Activated CD4-positive, alpha-beta T cell treated with anti-CD3 and anti-CD28 coated beads, Interleukin-2, amount 50 U/mL, for 48 hours (primary cell): ENCODE measurements around the gene NCKAP5.

Experiments used
- DNase-seq, 2 experiments: peaks; one replicate each; pipeline ENCODE4 v3.0.0-alpha.2; 2020

The NCKAP5 gene

GRCh38 chr2:133568172-133568571 is at the start of gene NCKAP5:
Gene NCKAP5, minus strand, starts transcription at chr2:133568463. Its CDS starts 50,937 bp downstream, at chr2:133517526.
- DNase-seq = no peak

- no peak for DNase-seq
Measured at GRCh38 chr2:133609664-133610063, 41.4 kb upstream of the NCKAP5 start.

DNA sequence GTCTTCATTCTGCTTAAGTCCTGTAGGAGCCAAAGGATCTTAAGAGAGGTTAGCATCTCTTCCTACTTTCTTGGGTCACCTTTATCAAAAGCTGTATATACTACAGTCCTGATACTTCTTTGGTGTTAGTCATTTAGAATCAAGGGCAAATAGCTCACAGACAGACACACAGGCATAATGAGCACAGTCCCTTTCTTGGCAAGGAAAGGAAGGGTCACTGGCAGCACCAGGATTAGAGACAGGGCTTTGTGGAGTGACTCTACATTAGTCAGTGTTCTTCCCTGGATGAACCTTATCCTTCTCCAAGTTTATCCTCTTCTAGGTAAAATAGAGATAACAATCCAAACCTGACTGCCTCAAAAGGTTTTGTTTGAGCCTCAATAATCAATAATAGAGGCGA is 40.0 kb upstream of the NCKAP5 start:
- no peak for DNase-seq

DNA sequence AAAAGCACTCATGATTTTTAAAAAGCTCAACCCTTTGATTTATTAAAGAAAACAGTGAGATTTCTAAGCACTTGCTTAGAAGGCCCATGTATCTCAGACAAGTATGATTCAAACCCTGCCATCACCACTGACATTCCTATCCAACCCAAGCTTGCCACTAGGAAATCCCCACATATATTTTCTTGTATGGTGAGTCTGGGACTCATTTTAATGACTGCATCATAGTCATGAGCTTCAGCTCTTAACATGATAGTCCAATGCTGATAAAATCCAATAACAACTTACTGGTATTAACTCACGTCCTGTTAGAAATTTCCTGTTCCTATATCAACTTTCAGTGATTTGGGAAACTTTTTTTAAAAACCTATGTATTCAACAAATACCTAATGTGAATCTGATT is 39.4 kb upstream of the NCKAP5 start:
- no peak for DNase-seq

GRCh38 chr2:133606616-133607015 is 38.4 kb upstream of the NCKAP5 start:
- no peak for DNase-seq

DNA sequence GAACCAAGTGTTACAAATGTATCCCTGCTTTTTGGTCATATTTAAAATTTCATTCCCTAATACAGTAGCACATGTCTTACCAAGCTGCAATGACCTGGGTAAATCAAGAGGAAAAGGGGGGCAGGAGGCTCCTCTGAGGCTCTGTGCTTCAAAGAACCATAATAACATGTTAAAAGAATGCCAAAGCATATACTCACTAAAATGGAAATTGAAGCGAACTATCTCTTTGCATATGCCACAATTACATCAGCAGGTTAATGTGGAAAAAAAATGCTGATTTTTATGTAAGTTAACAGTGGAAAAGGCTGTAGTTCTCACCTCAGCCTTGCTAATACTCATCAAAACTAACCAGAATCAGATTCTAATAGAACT is 37.5 kb upstream of the NCKAP5 start:
- no peak for DNase-seq

- DNase-seq = no peak
Measured at GRCh38 chr2:133605011-133605765, 36.9 kb upstream of the NCKAP5 start.

- DNase-seq = no peak
Measured at GRCh38 chr2:133603109-133603508, 34.8 kb upstream of the NCKAP5 start.

DNA sequence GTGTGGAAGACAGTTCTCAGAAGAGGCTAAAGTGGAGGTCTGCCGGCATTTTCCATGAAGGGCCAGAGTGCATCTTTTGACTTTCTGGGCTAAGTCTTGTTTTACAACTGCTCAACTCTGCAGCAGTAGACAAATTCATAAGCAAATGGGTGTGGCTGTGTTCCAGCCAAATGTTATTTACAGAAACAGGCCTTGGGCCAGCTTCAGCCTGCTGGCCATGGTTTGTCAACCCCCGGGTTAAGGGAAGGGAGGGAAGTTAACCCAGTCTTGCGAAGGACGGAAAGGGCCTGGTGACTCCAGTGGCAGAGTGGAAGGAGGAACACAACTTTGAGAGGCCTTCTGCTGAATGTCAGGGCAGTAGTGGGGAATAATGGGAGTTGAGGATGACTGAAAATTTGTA is 34.3 kb upstream of the NCKAP5 start:
- no peak for DNase-seq

GRCh38 chr2:133600266-133600928 is 32.1 kb upstream of the NCKAP5 start:
- DNase-seq = no peak

GRCh38 chr2:133599811-133600210 is 31.5 kb upstream of the NCKAP5 start:
- DNase-seq = no peak

GRCh38 chr2:133599211-133599803 is 31.0 kb upstream of the NCKAP5 start:
- no peak for DNase-seq

- no peak for DNase-seq
Measured at GRCh38 chr2:133598769-133599168, 30.5 kb upstream of the NCKAP5 start.

GRCh38 chr2:133596701-133597393 is 28.6 kb upstream of the NCKAP5 start:
- DNase-seq = no peak

DNA sequence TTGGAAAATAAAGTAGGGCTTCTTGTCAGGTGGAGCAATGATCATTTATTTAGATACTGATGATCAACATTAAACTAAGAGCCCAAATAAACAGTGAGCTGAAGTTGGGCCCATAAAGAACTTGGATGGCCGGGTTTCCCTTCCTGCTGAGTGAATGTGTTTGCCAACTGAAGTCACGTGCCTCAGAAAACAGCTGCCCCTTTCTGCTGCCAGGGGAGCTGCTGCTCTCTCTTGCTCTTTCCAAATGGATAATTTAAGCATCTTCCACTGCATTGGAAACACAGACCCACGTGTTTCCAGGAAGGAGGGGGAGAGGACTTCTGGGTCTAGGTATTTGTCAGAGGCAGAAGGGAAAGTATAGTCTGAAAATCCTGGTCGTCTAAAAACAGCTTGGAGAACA is 22.9 kb upstream of the NCKAP5 start:
- no peak for DNase-seq

GRCh38 chr2:133589456-133589855 is 21.2 kb upstream of the NCKAP5 start:
- no peak for DNase-seq

DNA sequence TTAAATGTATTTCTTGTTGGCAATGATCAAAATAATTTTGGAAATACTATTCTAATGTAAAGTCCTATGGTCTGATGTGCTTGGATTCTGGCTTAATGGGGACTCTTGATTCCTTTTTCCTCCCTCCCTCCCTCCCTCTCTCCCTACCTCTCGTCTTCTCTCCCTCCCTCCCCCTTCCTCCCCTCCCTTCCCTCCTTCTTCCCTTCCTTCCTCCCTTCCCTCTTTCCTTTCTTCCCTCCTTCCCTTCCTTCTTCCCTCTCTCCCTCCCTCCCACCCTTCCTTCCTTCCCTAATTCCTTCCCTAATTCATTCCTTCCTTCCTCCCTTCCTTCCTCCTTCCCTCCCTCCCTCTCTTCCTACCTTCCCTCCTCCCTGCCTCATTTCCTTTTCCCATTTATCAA is 19.9 kb upstream of the NCKAP5 start:
- no peak for DNase-seq

GRCh38 chr2:133586978-133587377 is 18.7 kb upstream of the NCKAP5 start:
- DNase-seq = no peak

GRCh38 chr2:133581010-133581760 is 12.9 kb upstream of the NCKAP5 start:
- no peak for DNase-seq

DNA sequence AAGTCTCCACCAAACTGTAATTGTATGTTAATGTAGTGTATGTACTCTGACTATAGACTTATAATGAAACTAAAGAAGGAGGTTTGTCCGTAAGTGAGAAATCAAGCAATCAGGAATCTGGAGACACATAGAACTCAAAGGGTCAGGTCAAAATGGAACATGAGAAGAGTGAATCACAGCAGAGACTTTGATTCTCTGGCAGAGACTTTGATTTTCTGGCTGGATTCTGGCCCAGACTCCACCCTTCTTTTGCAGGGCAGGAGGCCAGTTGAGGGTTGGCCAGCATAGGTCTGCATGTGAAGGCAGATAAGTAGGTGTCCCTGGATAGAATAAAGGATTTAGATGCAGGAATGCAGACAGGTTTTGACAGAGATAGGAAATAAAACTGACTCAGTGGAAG is 11.0 kb upstream of the NCKAP5 start:
- DNase-seq = no peak

DNA sequence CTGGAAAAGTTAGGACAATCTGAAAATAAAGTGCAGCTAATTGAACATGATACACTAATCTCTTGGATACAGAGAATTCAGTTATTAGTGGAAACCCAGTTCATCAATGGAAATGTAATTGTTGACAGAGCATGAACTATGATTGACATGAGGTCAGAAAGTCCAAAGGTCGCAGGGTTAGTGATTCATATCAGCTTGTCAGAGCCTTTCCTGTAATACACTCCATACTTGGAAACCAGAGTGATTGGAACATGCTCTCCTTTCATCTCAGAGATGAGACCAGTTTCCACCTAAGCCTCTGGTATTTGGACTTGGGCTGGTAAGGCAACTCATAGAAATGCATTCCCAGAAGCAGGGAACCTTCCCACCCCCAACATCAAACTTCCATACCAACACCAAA is 8.5 kb upstream of the NCKAP5 start:
- no peak for DNase-seq

- DNase-seq = no peak
Measured at GRCh38 chr2:133574620-133575019, 6.4 kb upstream of the NCKAP5 start.

DNA sequence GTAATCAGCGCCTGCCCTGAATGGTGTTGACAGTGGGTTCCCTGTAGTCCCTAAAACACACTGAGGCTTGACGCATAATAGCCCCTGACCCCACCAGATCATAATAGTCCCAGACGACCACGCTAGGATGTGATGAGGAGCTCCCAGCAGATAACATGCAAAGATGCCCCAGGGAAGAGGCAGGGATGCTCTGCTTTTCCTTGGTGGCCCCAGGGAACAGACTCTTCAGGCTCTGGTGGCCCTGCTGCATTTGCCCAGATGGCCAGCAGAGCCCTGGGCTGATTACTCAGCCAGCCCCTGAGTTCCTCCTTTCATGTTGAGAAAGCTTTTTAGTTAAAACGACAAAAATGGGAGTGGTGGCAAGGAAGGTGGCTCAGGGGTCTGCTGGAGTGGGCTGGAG is 5.9 kb upstream of the NCKAP5 start:
- DNase-seq = no peak
